Measurements from ENCODE around the gene PCDHB1.
A peak's percentile ranks its signal among the peaks of the same experiment; 100 is the strongest.

PCDHB1 gene, protein sequence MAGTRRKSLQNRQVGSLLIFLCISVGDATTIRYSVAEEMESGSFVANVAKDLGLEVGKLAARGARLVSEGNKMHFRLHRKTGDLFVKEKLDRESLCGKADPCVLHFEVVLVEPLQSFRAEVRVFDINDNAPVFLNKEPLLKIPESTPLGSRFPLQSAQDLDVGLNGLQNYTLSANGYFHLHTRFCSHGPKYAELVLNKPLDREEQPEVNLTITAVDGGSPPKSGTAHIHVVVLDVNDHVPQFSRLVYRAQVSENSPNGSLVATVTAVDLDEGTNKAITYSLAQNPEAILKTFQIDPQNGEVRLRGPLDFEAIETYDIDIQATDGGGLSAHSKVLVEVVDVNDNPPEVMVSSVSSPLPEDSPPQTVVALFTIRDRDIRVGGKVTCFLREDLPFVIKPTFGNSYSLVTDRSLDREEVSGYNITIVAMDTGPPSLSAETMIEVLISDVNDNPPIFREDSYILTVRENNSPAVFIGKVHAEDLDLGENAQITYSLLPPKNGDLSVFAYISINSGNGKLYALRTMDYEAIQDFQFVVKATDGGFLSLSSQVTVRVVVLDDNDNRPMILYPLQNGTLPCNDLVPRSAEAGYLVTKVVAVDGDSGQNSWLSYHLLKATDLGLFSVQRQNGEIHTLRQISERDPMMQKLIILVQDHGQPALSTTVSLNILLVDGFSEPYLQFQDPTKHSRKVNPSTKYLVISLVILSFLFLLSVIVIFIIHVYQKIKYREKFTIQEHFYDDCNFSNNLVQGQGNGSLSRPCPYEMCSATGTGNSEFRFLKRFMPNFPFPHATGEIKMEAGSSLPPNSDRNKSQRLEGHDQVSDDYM

DNA sequence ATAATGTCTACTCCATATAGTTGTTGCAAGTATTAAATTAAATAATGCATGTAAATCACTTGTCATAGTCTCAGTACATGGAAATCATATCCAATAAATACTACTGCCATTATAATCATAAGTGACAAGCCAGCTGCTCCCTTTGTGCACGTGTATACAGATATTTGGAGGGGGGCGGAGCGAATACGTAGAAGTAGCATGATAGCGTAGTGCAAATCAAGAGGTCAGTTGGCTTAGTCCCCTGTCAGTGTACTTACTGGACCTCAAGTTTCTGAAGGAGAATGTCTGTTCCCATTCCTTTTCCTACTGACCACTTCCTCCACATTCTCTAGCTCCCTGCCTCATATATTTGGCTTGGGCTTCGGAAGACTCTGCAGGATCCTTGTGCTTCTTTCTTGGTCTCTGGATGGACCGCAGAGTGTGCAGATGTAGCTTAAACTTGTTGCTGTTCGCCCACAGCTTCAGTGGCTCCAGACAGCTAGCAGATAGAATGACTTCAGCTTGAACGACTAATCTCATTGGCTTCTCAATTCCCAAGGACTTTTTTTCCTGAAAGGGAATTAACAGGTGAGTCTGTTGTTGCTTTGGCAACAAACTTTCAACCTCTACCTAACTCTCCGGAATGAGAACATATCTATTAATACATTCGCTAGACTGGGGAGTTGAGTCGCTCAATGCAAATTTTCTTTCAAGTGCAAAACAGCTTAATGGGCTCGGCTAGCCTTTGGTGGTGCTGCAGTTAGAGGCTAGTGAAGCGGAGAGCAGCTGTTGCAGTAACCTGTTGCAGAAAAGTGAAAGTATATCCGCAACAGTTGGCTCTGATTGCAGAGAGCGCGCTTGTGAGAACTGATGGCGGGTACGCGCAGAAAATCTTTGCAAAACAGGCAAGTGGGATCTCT is at the start of gene PCDHB1:
Gene PCDHB1, plus strand, starts transcription at position 753 of the 899 bp plus-strand sequence. Its CDS starts 97 bp downstream, at position 850.
- peak; percentile 40 for DNase-seq

DNA sequence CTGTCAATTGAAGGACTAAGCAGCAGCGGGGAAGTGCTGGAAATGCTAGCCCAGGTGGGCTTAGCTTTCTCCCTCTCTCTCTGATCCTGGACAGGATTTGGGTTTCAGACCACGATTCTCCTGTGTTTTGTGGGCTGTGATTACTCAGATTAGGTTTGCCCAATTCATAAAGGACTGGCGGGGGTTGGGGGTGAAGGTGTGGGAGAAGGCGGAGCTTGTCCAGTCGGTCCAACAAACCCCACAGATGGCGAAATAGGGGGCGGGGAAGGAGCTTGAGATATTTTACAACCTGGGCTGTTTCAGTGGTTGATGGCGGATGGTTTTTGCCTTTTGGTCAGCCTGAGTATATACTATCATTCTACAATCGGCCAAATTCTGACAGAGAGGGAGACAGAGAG is 49.7 kb upstream of the PCDHB1 start:
- no peak for DNase-seq

- DNase-seq: no peak
Measured at GRCh38 chr5:141001844-141002604, 49.1 kb upstream of the PCDHB1 start.

DNA sequence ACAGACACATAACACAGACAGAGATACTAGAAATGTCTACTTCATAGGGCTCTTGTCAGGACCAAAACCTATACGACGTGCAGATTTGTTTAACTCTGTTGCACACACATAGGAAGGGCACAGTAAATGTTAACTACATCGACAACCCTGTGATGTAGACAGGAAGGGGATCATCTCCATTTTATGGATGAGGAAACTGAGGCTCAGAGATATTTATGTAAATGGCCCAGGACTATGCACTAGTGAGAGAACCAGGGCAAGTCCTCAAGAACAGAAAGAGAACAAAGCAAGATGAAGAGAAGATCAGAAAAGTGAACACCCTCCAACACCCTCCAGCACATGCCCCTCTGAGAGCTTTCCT is 48.6 kb upstream of the PCDHB1 start:
- no peak for DNase-seq

- DNase-seq: no peak
Measured at GRCh38 chr5:141003031-141003430, 48.1 kb upstream of the PCDHB1 start.

DNA sequence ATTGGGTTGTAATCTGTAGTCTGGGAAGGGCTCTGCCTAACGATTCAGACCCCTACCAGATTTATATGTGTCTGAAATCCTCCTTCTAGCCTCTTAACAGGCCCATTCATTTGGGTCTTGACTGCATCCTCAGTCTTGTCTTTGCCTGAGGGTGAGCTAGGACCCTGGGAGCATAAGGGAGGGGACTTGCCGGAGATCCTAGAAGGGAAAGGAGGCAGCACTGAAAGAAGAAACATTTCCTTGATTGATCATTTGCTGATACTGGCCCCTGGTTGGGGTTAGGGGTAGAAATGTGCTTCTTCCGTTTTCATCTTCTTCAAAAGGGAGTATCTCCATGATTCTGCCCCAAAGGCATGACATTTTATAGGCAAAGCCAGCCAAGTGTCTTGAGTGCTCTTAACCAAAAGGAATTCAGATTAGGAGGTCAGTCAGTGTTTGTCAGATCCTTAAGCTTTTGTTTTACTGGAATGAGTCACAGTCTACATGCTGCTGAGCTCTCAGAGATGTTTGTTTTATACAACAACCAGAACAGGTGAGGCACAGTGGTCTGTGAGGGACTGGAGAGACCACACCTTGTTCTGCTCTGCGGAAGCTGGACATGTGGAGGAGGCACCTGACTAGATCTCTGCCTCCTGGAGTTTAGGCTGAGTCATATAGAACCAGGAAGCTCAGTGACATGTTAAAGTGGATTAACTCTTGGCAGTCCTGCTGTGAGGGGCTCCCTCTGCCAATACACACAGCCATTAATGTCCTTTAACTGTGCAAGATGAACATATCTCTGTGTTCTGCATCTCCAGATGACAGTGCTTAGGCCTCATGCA is 47.2 kb upstream of the PCDHB1 start:
- no peak for DNase-seq

- DNase-seq: no peak
Measured at GRCh38 chr5:141007791-141008190, 43.4 kb upstream of the PCDHB1 start.

- no peak for DNase-seq
Measured at GRCh38 chr5:141010047-141010793, 41.0 kb upstream of the PCDHB1 start.

GRCh38 chr5:141017943-141018342 is 33.2 kb upstream of the PCDHB1 start:
- no peak for DNase-seq

- DNase-seq: no peak
Measured at GRCh38 chr5:141022384-141022783, 28.8 kb upstream of the PCDHB1 start.

GRCh38 chr5:141031006-141031405 is 20.2 kb upstream of the PCDHB1 start:
- DNase-seq: no peak

DNA sequence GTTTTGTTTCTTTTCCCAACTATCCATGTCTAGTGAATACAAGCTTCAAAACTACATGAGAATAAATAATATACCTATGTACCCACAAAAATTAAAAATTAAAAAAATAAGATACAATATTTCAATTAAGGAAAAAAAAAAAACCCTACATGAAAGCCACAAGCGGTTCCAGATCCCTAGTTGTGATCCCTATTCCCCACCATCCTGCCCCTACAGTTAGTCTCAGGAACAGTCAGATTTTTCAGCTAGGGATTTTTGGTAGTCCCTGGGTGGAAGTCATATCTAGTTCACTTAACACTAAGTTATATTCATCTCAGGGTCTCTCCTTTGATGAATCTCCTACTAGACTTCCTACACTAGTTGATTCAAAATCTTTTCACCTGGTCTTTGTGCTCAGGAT is 18.5 kb upstream of the PCDHB1 start:
- no peak for DNase-seq

DNA sequence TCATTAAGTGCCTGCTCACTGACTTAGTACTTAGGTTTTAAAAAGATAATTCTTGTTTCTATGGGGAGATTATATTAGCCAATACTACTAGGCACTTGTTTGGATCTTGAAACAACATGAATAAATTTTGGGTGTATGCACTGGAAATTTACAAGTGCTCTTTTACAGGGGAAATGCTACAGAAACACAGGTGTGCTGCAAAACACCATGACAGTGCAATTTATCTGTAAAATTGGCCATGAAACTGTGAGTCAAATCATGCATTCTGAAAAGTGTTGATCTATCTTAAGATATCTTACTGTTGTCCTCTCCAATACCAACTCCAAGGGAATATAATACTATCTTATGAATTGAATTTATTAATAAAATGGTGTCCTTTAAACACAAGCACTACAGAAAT is 12.1 kb upstream of the PCDHB1 start:
- no peak for DNase-seq

DNA sequence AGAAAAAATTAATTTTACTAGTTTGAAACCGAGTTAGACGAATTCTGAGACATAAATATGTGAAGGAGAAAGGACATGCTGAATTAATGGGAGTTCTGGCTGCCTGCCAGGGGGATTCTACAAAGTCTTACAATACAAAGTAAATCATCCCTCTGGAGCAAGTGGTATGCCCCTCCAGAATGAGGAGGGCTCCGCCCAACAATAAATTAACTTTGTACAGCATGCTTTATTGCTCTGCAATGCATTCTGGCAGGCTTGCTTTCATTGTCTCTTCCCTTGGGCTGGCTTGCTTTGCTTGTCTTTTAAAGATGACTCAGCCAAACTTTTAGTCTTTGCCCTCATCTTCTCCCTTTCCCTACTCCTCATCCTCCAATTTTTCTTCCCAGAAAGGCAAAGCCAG is 11.7 kb upstream of the PCDHB1 start:
- DNase-seq: no peak

- peak; percentile 88 for DNase-seq
Measured at GRCh38 chr5:141040093-141040770, 10.9 kb upstream of the PCDHB1 start.

- DNase-seq: peak; percentile 96
Measured at GRCh38 chr5:141040771-141041426, 10.3 kb upstream of the PCDHB1 start.

DNA sequence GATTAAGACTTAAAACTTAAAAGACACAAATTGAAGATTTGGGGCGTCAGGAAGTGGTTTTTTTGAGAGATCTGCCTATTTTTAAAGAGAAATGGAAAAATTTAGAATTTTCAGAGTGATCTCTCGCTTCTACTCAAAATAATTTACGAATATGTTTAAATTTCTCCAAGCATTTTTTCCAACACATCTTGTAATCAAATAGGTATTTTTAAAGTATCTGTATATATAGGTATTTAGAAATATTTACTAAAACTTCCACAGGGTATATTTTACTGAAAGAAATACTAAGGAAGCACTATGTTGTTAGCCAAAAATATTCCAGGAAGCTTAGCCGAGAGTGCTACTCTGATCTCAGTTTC is 9.8 kb upstream of the PCDHB1 start:
- no peak for DNase-seq

DNA sequence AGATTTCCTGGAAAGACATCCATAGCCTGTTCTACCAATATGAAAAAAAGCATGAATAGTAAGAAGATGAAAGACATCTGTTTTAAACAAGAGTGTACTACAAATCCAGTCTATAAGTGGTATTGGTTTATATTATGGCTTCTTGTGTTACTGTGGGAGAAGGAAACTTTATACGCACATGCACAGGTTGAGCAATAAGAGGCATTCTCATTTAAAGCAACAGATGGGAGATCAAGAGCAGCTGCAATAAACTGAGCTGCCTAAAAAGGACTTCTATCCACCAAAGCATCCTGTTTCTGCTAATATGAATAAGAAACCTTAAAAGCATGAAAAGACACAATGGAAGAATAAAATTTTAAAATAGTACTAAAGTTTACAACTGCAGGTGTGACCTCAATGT is 8.6 kb upstream of the PCDHB1 start:
- peak; percentile 71 for DNase-seq

DNA sequence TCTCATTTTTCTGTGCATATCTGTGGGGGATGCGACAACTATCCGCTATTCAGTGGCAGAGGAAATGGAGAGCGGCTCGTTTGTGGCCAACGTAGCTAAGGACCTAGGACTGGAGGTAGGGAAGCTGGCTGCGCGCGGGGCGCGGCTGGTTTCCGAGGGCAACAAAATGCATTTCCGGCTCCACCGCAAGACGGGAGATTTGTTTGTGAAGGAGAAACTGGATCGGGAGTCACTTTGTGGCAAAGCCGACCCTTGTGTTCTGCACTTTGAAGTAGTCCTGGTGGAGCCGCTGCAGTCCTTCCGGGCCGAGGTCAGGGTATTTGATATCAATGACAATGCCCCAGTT is 320 bp downstream of the PCDHB1 start:
- DNase-seq: no peak

GRCh38 chr5:141077826-141078225 is 26.7 kb downstream of the PCDHB1 start:
- no peak for DNase-seq

Measured in DMS 273 treated with DMSO at 0.1 percent for 48 hours (cell line).